Measurements from ENCODE around the gene DNAJC9.
A peak's percentile ranks its signal among the peaks of the same experiment; 100 is the strongest.

Gene DNAJC9

GRCh38 chr10:73225518-73225917, 21.5 kb downstream of the DNAJC9 start:
- no peak for DNase-seq (ENCODE audit: low read depth)
- H3K4me3 ChIP-seq (ENCODE audit: low read depth, low read length), result no peak overlapping the region
- TF ChIP-seq CTCF (conservative IDR thresholded peaks at IDR 0.05; ENCODE audit: low read depth, low read length), result no peak

DNA sequence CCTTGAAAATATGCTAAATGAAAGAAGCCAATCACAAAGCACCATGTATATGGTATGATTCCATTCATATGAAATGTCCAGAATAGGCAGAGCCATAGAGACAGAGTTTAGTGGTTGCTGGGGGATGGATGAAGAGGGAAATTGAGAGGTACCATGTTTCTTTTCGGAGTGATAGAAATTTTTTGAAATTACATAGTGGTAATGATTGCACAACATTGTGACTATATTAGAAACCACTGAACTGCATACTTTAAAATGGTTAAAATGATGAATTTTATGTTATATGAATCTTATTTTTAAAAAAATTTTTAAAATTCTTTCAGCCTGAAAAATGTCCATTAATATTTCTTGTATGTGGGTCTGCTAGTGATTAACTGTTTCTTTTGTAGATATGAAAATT, 26.1 kb downstream of the DNAJC9 start:
- no peak for TF ChIP-seq CTCF (conservative IDR thresholded peaks at IDR 0.05; ENCODE audit: low read depth, low read length)
- no peak for DNase-seq (ENCODE audit: low read depth)
- no peak overlapping the region for H3K4me3 ChIP-seq (ENCODE audit: low read depth, low read length)

GRCh38 chr10:73219384-73219783, 27.7 kb downstream of the DNAJC9 start:
- no peak overlapping the region for H3K4me3 ChIP-seq (ENCODE audit: low read depth, low read length)
- DNase-seq (ENCODE audit: low read depth), result no peak
- TF ChIP-seq CTCF (conservative IDR thresholded peaks at IDR 0.05; ENCODE audit: low read depth, low read length), result no peak

GRCh38 chr10:73218431-73219191, 28.4 kb downstream of the DNAJC9 start:
- H3K4me3 ChIP-seq (ENCODE audit: low read depth, low read length), result no peak overlapping the region
- peak; percentile 68 for DNase-seq (ENCODE audit: low read depth)
- peak; percentile 65 for TF ChIP-seq CTCF (conservative IDR thresholded peaks at IDR 0.05; ENCODE audit: low read depth, low read length)

GRCh38 chr10:73217628-73218027, 29.4 kb downstream of the DNAJC9 start:
- no peak for TF ChIP-seq CTCF (conservative IDR thresholded peaks at IDR 0.05; ENCODE audit: low read depth, low read length)
- no peak overlapping the region for H3K4me3 ChIP-seq (ENCODE audit: low read depth, low read length)
- no peak for DNase-seq (ENCODE audit: low read depth)

DNA sequence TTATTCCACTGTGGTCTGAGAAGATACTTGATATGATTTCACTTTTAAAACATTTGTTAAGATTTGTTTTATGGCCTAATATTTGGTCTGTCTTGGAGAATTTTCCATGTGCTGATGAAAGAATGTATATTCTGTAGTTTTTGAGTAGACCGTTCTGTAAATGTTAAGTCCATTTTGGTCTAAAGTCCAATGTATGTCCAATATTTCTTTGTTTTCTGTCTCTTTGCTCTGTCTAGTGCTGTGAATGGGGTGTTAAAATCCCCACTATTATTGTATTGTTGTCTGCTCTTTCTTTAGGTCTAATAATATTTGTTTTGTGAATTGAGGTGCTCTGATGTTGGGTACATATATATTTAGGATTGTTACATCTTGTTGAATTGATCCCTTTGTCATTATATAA, 31.3 kb downstream of the DNAJC9 start:
- no peak overlapping the region for H3K4me3 ChIP-seq (ENCODE audit: low read depth, low read length)
- TF ChIP-seq CTCF (conservative IDR thresholded peaks at IDR 0.05; ENCODE audit: low read depth, low read length), result no peak
- no peak for DNase-seq (ENCODE audit: low read depth)
